ENCODE results near the gene NFKBIB.
"Not testable (repeated sequence)": the region's sequence is repeated elsewhere in the genome, so short reads cannot be mapped to it uniquely, and the experiment has no call there.

Gene NFKBIB, protein sequence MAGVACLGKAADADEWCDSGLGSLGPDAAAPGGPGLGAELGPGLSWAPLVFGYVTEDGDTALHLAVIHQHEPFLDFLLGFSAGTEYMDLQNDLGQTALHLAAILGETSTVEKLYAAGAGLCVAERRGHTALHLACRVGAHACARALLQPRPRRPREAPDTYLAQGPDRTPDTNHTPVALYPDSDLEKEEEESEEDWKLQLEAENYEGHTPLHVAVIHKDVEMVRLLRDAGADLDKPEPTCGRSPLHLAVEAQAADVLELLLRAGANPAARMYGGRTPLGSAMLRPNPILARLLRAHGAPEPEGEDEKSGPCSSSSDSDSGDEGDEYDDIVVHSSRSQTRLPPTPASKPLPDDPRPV

DNA sequence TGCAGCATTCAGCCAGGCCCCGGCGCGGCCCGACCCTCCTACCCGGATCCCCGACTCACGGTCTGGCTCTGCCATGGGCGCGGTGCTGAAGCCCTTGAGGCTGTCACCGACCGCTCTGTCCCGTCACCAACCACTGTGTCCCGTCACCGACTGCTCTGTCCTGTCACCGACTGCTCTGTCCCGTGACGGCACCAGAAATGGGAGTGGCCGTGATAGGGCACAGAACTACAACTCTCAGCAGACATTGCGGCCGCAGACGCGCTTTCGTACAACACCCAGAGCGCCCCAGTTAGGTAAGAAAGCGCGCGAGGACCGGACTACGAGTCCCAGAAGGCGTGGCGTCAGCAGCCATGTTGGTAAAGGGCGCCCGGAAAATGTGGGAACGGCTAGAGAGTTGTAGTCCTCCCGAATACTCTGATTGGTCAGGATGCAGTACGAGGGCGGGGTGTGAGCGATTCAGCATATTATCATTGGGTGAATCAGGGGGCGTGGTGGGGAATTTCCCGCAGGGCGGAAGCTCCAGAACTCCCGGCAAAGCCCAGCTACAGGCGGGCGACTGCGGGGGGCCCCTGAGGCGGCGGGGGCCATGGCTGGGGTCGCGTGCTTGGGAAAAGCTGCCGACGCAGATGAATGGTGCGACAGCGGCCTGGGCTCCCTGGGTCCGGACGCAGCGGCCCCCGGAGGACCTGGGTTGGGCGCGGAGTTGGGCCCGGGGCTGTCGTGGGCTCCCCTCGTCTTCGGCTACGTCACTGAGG is at the start of gene NFKBIB, which contains the start of gene SIRT2:
Gene NFKBIB, plus strand, starts transcription at position 523 of the 755 bp plus-strand sequence. Its CDS starts 64 bp downstream, at position 587.
Gene SIRT2, minus strand, starts transcription at position 172 of the 755 bp plus-strand sequence. Its CDS starts 97 bp downstream, at position 75.
- DNase-seq: peak; percentile 99

DNA sequence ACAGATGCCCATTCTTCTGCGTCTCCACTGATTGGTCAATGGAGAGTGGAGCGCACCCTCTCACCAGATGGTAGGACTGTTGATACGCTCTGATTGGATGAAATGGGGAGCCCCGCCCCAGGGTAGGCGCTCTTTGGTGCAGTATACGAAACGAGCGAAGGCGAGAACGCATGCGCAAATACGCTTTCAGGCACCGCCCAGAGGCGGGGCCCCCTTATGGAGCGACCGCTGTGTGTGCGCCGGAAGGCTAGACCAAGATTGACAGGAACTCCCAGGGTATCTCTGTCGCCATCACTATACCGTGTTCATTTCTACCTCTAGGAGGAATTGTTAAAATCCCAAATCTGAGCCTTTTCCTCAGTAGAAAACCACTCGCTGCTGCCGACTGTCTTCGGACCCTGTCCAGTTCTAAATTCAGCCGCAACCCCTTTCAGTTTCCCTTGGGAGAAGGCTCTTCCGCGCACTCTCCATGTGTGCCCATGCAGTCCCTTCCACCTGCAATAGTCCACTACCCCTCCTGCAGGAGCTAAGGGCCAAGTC is 49.3 kb upstream of the NFKBIB start:
- DNase-seq: peak; percentile 68

DNA sequence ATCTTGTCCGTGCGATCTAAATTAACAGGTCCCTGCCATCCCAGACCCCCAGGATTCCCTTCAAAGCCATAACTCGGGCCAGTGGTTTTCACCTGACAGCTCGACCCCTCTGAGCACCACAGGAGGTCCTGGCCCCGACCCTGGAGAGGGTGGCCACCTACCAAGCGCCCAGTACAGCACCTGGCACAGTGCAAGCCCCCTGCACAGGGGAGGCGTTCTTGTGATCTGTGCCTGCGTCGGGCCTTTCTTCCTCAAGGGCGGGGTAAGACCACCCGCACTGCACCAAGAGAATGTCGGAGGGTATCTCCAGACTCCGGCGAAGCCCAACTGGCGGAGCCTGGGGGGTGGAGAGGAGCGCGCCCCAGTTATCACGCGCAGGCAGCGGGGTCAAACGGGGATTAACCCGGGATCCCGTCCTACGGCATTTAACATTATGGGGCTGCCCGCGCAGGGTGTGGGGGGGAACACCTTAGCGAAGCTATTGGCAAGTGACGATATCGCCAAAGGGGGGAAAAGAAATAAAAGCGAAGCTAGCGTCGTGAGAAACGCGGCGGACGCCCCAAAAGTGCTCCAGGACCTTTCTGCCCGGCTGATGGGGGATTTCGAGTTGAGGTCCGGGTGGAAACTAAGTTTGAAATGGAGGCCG is 48.7 kb upstream of the NFKBIB start:
- DNase-seq: no peak

DNA sequence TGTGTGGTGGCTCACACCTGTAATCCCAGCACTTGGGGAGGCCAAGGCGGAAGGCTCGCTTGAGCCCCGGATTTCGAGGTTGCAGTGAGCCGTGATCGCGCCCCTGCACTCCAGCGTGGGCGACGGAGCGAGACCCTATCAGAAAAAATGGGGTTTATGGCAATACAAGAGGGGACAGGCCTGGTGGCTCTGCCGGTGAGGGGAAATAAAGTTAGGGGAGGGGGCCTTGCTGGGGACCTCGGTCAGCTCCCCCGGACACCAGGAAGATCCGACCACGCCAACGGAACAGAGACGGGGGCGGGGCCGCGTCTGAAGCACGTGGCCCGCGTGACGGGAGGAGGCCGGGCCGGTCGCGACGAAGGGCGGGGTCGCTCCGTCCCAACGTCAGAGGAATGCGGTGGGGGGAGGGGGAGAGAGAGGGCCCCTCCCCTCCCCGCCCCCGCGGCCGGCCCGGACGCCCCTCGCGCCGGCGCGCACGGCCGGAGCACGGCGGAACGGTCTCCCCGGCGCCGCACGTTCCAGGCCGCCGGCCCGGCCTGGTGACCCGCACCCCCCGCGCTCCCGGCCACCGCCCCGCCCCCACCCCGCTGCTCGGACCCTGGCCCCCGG is 48.0 kb upstream of the NFKBIB start:
- DNase-seq: peak; percentile 87

DNA sequence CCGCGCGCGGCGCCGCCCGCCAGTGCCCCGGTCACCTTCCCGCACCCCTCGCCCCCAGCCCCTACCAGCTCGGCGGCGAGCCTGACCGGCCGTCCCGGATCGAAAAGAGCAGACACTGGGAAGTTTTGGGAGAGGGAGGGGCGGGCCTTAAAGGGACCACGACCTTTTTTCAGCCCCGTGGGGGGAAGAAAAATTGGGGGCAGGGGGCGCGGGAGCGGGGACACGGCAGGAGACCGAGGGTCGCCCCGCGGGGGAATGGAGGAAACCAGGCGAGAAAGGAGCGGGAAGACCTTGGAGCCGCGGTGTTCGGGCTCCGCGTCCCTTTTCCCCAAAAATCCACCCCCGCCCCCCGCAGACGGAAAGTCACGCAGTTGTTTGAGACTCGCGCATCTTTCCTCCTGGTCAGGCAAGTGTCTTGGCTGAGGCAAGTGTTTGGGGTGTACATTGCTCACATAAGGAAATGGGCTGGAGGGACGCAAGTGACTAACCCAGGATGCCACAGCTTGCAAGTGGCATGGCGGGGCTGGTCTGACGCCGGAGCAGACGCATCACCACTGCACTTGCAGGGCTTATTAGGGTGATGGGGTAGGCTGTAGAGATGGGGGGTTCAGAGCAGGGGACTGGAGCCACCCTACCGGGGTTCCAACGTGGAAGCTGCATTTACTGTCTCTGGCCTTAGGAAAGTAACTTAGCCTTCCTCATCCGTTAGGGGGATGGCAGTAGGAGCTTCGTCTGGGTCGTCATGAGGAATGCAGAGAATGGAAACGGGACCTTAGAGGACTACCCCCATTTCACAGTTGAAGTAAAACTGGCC is 47.3 kb upstream of the NFKBIB start:
- DNase-seq: no peak

DNA sequence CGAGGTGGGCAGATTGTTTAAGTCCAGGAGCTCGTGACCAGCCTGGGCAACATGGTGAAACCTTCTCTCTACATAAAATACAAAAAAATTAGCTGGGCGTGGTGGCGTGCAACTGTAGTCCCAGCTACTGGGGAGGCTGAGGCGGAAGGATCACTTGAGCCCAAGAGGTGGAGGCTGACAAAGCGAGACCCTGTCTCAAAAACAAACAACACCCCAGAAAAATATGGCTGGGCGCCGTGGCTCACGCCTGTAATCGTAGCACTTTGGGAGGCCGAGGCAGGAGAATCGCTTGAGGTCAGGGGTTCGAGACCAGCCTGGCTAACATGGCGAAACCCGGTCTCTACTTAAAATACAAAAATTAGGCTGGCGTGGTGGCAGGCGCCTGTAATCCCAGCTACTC is 46.6 kb upstream of the NFKBIB start:
- no peak for DNase-seq

DNA sequence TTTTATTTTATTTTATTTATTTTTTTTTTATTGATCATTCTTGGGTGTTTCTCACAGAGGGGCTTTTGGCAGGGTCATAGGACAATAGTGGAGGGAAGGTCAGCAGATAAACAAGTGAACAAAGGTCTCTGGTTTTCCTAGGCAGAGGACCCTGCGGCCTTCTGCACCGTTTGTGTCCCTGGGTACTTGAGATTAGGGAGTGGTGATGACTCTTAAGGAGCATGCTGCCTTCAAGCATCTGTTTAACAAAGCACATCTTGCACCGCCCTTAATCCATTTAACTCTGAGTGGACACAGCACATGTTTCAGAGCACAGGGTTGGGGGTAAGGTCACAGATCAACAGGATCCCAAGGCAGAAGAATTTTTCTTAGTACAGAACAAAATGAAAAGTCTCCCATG is 44.8 kb upstream of the NFKBIB start:
- DNase-seq: not testable (repeated sequence)

DNA sequence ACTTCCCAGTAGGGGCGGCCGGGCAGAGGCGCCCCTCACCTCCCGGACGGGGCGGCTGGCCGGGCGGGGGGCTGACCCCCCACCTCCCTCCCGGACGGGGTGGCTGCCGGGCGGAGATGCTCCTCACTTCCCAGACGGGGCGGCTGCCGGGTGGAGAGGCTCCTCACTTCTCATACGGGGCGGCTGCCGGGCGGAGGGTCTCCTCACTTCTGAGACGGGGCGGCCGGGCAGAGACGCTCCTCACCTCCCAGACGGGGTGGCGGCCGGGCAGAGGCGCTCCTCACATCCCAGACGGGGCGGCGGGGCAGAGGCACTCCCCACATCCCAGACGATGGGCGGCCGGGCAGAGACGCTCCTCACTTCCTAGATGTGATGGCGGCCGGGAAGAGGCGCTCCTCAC is 44.0 kb upstream of the NFKBIB start:
- DNase-seq: not testable (repeated sequence)

DNA sequence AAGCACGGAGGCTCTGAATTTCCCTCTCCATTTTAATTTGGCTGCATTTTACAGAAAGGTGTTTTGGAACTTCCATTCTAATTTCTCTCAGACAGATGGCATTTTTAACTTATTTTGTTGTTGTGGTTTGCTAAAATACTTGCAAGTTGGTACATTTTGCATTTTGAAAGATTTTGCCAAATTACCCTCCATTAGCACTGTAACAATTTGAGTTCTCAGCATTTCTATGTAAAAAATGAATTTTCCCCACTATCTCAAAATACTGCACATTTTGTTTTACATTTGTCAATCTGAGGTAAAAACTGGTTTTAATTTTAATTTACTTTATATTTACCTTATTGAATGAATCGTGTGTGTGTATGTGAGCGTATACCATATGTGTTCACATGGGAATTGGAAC is 43.0 kb upstream of the NFKBIB start:
- DNase-seq: no peak

DNA sequence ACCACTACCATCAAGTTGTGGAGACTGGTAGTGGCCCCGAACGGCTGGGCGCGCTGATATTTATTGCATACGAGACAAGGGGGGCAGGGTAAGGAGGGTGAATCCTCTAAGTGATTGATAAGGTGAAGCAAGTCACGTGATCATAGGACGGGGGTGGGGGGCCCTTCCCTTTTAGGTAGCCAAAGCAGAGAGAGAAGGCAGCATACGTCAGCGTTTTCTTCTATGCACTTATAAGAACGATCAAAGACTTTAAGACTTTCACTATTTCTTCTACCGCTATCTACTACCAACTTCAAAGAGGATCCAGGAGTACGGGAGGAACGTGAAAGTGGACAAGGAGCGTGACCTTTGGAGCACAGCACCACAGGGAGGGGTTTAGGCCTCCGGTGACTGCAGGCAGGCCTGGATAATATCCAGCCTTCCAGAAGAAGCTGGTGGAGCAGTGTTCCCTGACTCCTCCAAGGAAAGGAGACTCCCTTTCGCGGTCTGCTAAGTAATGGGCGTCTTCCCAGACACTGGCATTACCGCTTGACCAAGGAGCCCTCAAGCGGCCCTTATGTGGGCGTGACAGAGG is 40.1 kb upstream of the NFKBIB start:
- DNase-seq: not testable (repeated sequence)

DNA sequence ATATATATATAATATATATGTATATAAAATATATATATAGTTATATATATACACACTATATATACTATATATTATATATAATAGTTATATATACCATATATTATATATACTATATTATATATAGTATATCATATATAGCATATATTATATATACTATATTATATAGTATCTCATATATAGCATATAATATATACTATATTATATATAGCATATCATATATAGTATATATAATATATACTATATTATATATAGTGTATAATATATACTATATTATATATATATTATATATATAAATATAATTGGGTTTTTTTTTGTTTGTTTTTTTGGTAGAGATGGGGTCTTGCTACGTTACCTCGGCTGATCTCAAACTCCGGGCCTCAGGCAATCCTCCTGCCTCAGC is 38.4 kb upstream of the NFKBIB start:
- no peak for DNase-seq

DNA sequence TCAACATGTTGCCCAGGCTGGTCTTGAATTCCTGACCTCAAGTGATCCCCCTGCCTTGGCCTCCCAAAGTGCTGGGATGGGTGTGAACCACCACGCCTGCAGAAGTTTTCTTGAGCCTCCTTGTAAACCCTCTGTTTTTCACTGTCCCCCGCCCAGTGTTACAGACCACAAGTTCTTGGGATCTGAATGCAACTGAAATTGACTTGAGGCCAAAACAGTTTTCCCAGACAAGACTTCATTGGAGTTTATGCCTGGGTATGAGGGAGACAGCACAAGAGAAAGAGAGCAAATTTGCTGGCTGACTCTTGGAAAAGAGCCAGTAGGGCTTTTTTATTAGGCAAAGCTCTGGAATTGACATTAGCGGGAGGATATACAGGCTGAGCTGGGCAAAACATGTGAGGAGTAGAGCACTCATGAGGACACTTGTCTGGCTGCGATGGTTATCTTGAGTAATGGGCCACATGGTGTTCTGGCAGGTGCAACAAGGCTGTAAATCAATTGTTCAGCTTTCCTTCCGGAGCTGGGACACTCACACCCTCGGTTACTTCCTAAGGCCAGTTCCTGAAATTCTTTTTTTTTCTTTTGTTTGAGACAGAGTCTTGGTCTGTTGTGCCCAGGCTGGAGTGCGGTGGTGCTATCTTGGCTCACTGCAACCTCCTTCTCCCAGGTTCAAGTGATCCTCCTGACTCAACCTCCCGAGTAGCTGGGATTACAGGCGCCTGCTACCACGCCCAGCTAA is 37.3 kb upstream of the NFKBIB start:
- DNase-seq: peak; percentile 19

DNA sequence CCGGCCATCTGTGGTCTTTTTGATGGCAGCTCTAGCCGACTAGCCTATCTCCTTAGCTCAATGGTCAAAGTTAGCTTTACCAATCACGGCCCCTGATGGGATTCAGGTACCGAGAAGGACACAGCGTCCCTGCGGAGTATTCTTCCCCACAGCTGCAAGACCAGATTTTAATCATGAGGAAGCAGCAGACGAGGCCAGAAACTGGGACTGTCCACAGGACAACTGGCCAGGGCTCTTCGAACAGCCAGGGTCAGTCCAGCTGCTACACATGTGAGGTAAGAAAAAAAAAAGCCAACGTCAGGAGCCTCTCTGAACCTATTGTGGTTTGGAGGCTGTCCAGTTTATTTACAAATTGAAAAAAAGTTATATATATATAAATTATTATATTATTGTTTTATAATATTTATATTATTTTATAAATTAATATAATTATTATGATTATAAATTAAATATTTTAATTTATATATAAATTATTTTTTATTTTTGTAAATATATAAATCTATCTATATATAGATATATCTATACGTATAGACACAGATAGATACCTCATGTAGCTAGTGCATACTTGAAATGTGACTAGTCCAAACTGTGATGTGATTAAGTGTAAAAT is 32.5 kb upstream of the NFKBIB start:
- DNase-seq: no peak

DNA sequence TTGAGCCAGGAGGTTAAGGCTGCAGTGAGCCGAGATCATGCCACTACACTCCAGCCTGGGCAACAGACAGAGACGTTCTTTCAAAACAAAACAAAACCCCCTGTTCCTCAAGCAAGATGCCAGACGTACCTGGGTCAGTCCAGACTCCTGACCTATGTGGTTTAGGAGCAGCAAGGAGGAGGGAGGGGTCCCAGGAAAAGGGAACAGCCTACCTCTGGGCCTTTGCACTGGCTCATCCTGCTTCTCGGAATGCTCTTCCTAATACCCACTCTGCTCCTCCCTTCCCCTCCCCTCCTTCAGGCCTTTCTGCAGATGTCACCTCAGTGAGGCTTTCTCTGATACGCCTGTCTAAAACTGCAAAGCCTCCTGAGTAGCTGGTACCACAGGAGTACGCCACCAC is 31.2 kb upstream of the NFKBIB start:
- no peak for DNase-seq

DNA sequence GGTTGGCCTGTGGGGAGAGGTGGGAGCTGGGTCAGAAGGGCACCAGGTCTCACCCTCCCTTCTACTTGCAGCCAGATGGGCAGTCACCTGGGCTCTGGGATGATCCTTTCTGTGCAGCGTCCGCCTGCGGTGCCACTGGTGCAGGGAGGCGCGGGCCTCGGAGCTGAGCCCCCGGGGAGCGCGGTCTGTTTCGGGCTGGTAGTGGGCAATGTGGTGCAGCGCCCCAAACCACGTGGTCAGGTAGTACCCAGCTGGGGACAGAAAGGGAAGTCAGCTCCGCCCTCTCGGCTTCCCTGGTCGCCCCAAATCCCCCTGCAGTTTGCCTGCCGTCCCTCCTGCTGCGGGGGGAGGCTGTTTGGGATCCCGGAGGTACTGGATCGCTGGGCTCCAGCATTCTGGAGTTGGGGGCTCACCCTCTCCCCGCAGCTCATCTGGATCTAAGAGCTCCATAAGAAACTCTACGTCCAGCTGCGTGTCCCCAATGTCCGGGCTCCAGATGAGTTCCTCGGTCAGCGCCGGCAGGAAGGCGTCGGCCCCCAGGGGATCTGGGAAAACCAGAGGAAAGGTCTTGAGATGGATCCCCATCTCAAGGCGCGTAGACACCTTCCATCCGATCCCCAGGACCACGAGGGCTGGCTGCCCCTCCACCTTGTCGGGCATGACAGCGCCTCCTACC is 30.5 kb upstream of the NFKBIB start:
- no peak for DNase-seq

DNA sequence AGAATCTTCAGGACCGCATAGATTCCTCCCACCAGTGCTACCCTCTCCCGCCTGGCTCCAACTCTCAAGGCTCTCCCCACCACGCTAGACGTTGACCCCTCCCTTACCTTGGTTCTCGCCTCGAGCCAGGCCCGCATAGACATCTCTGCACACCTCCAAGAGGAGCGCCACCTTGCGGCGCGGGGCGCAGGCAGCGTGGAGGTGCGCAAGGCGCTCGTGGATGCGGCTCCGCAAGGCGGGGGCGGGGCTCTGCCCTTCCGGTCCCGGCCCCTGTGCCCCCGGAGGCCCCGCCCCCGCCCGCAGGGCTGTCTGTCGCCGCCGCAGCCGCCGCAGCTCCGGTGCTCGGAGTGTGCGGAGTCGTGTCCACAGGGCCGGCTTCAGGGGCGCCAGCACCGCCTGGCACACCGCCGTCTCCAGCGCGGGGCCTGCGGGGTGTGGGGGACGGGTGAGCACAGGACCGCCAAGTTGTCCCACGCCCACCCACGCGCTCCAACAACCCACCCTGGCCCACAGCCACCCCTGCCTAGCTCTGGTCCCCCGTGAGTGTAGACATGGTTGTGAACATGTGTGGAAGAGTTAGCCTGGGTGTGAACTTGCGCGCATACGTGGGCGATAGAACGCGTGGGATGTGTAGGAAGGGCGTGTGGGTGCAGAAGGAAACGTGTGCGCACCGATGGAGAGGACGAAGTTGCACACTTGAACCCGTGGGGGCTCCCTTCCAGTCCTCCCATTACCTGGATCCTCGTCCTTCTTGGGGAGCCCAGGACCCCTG is 29.7 kb upstream of the NFKBIB start:
- DNase-seq: no peak

DNA sequence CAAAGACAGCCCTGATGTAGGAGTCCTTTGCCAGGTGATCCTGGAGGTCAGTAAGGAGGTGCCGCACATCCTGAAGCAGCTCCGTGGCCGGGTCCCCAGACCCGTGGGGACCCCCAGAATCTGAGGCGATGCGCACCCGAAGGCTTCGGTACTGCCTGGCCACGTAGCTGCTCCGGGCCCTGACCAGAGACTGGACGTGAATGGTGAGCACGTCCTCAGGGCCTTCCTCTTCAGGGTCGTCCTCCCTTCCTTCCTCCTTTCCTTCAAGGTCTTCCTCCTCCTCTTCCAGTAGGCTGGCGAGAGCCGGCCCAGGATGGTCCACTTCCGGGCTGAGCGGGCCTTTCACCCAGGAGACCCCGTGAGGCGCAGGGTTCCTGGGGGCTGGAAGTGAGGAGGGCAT is 29.2 kb upstream of the NFKBIB start:
- DNase-seq: no peak

DNA sequence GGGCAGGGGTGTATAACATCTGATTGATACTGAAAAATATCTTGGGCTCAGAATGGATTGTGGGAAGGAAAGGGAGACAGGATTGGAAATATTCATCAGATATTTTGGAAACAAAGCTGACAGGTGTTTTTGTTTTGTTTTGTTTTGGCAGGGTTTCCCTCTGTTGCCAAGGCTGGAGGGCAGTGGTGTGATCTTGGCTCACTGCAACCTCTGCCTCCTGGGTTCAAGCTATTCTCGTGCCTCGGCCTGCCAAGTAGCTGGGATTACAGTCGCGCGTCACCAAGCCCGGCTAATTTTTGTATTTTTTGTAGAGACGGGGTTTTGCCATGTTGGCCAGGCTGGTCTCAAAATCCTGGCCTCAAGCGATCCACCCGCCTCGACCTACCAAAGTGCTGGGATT is 26.4 kb upstream of the NFKBIB start:
- not testable (repeated sequence) for DNase-seq

Measured in NCI-H1436 (cell line).